Measurements from ENCODE around the gene AQP5.

Gene AQP5

DNA sequence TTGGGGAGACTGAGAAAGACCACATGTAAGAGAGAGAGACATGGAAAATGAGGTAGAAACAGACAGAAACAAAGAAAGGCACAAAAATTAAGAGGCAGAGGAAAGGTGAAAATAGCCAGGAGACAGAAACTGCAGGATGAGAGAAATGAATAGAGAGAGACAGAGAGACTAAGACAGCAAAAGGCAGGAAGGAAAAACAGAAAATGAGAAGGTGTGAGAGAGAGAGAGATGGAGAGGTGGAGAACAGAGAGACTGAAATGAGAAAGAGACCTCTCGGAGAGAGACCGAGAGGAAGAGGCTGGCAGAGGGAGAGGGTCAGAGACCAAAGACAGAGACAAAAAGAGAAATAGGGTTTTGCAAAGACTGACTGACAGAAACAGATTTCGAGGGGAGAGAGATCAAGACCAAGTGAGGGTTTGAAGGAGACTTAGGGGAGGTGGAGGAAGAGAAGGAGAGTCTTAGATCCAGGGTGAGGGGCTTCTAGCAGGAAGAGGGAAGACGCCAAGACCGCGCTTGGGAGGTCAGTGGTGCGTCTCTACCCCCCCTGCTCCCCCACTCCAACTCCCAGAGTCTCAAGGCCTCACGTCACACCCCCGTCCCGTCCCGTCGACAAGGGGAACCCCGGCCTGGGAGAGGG lies 1.1 kb upstream of the AQP5 start:
- intact Hi-C loops (cut with DNase I): no loop called here
- DNase-seq: no peak

DNA sequence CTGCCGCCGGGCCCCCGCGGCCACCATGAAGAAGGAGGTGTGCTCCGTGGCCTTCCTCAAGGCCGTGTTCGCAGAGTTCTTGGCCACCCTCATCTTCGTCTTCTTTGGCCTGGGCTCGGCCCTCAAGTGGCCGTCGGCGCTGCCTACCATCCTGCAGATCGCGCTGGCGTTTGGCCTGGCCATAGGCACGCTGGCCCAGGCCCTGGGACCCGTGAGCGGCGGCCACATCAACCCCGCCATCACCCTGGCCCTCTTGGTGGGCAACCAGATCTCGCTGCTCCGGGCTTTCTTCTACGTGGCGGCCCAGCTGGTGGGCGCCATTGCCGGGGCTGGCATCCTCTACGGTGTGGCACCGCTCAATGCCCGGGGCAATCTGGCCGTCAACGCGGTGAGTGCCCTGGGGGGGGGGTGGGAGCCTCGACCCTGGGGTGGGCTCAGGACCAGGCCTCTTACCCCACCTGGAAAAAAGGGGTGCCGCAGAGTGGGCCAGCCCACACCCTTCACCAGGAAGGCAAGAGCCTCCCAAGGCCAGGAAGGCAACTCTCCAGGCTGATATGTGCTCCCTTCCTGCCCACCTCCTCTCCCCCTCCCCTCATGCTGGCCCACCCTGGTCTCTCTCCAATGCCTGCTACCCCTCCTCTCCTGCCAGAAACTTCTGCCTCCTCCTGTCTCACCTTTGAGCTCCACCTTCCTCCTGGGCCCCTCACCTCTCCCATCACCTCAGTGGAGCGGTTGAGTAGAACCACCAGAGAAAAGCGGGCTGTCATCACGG lies 507 bp downstream of the AQP5 start:
- intact Hi-C loops (cut with DNase I): no loop called here
- DNase-seq: peak in 1 of 10 donors; percentile 78

DNA sequence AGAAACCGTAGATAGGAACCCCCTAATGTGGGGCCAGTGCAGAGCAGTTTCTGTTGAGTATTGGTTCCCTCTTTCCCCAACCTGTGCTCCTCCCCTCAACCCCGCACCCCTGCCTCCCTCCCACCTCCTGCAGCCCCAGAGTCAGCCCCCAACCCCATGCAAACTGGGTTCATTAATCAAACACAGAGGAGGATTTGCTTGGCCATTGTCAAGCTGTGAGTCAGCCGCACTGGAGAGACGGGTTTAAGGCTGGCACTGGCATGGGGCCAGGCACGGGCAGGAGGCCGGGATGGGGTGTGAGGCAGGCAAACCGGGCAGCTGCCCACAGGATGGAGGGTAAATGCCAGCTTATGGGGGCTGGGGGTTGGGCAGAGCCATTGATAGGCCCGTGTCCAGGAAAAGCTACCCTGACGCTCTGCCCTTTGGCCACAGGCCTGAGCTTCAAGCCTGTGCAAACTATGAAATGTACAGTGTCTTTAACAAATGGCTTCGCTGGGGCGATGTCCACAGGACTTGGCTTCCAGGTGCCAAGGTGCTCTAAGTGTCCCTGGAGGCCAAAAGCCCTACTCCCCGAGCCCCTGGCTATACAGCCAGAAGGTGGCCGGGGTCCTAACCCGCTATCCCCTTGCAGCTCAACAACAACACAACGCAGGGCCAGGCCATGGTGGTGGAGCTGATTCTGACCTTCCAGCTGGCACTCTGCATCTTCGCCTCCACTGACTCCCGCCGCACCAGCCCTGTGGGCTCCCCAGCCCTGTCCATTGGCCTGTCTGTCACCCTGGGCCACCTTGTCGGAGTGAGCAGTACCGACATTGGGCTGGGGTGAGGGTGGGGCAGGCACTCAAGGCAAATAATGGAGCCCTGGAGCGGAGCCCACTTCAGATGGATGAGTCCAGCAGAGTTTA lies 1.4 kb downstream of the AQP5 start:
- intact Hi-C loops (cut with DNase I): no loop called here
- peak in 7 of 10 donors; percentile 28 to 93 (median 71) for DNase-seq

DNA sequence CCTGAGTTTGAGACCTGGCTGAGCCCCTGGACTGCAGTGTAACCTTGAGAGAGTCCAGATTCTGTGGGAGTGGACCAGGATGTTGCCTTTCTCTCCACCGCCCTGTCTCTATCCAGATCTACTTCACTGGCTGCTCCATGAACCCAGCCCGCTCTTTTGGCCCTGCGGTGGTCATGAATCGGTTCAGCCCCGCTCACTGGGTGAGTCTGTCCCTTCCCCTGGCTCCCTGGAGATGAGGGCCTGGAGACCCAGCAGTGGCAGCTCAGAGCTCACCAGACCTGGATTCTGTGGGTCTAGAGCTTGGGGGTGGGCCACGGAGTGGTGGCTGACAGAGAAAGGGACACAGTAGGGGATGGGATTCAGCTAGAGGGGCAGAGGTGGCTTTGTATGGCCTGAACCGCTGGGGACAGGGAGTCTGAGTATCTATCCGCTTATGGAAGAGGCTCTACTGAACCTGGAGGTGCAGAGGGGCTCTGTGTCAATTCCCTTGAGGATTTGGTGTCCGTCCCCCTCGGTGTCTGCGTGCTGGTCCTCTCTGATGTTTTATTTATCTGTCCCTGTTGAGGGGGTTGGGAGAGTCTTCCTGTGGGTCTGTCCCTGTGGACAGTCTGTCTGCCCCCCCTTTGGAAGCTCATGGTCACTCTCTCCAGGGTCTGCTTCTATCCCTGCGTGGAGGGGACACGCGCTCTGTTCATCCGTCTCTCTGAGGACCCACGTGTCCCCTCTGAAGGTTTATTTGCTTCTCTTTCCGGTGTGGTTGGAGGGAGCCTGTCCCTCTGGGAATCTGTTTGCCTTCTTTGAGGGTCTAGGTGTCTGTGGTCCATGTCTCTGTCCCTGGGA lies 2.5 kb downstream of the AQP5 start:
- DNase-seq: peak in 2 of 10 donors; percentile 20 to 53
- intact Hi-C loops (cut with DNase I): no loop called here

DNA sequence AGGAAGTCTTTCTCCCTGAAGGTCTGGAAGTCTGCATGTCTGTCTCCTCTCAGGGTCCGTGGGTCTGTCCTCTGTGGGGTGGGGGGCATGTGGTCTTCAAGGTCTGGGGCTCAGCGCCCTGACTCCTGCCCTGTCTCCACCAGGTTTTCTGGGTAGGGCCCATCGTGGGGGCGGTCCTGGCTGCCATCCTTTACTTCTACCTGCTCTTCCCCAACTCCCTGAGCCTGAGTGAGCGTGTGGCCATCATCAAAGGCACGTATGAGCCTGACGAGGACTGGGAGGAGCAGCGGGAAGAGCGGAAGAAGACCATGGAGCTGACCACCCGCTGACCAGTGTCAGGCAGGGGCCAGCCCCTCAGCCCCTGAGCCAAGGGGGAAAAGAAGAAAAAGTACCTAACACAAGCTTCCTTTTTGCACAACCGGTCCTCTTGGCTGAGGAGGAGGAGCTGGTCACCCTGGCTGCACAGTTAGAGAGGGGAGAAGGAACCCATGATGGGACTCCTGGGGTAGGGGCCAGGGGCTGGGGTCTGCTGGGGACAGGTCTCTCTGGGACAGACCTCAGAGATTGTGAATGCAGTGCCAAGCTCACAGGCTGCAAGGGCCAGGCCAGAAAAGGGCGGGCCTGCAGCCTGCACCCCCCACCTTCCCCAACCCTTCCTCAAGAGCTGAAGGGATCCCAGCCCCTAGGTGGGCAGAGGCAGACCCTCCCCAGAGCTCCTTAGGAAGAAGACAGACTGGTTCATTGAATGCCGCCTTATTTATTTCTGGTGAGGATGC lies 3.4 kb downstream of the AQP5 start:
- intact Hi-C loops (cut with DNase I): loop anchor here (5.0 kb wide), 1 partner anchor 98 kb away; no protein-coding TSS in a partner anchor
- DNase-seq: peak in 2 of 10 donors; percentile 14 to 67

DNA sequence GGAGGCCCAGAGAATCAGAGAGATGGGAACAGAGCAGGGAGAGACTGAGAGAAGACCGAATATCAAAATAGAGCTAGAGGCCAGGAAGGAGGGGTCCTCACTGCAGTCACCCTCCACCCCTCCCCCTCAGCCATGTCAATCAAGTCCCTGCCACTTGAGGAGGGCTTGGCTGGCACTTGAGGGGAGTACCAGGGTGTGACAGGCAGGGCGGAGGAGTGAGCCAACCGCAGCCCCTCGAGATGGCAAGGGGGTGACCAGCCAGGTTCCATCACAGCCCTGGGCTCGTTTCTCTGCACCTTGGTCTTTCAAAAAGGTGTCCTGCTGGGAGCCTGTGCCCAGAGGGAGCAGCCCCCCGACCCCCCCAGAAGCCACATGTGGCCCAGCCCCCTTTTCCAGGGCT lies 4.2 kb downstream of the AQP5 start:
- peak in 1 of 10 donors; percentile 53 for DNase-seq
- intact Hi-C loops (cut with DNase I): loop anchor here (5.0 kb wide), 1 partner anchor 99 kb away; no protein-coding TSS in a partner anchor

DNA sequence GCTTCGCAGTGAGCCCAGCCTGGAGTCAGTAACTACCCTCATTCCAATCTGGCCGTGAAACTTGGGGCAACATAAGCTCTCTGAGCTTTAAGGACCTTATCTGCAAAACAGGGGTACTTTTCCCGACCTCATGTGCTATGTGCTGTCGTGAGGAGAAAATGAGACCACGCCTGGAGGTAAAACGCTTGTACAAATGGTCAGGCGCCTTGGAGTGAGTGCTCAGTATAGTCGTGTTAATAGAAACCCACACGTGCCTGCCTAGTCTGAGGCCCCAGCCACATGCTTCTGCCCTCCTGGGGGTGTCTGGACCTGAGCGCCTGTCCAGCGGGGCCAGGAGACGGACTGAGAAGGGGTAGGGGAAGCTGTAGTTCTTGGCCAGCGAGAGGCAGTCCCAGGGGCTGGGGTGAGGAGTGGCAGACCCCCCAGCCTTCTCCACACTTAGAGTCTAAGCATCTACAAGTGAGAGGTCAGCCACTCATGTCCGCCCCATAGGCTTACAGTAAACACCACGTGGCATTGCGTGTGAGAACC lies 4.9 kb downstream of the AQP5 start:
- DNase-seq: peak in 1 of 10 donors; percentile 82
- intact Hi-C loops (cut with DNase I): loop anchor here (1.0 to 5.0 kb wide), 4 partner anchors 90 to 209 kb away; no protein-coding TSS in a partner anchor

DNA sequence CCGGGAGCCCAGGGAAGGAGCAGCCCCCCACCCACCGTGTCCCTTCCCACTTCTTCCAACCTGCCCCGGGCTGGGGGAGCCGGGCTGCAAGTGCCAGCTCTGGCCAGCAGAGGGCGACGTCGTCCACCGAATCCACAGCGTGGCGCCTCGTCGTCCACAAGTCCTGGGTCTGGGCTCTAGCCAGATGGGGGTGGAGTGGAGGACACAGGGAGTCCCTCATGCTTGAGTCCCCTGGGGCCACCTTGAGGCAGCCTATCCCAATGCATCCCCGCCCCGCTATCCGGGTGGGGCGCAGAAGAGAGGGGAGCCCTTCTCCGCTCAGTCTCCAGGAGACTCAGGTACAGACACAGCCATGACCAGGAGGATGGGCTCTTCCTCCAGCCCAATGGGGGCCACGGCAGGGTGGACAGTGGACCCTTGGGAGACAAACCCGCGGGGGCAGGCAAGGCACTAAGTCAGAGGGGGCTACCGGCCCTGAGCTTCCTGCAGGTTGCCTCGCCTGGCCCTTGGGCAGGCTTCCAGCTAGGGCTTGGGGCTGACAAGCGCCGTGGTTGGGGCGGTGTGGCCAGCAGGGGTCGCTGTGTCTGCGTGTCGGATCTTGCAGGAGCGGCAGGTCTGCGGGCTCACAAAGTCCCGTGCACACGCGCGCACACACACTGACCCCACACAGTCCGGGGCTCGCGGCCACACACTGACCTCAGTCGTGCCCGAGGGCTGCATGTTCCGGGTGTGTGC lies 5.5 kb downstream of the AQP5 start:
- intact Hi-C loops (cut with DNase I): loop anchor here (1.0 to 5.0 kb wide), 4 partner anchors 89 to 208 kb away; no protein-coding TSS in a partner anchor
- peak; percentile 84 to 99 (median 96) for DNase-seq

DNA sequence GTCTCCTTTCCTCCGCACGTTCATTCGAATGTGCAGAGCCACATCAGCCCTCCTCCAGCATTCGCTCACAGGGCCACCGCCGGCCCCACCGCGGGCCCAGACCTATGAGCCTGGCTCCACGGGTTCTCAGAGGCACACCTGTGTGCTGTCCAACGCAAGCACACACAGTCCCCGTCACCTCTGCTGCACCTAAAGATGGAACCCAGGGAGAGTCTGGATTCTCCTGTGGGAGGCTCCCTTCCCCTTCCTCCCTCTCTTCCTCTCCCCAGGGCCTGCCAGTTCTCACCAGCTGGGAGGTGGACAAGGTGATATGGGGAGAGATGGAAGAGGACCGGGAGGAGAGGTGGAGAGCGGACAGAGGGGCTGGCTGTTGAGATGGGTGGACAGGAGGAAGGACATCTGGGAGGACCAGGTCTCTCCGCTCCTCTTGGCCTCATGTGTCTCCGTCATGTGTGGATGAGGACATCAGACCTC lies 6.1 kb downstream of the AQP5 start:
- no peak for DNase-seq
- intact Hi-C loops (cut with DNase I): loop anchor here (1.0 to 5.0 kb wide), 4 partner anchors 88 to 207 kb away; no protein-coding TSS in a partner anchor

DNA sequence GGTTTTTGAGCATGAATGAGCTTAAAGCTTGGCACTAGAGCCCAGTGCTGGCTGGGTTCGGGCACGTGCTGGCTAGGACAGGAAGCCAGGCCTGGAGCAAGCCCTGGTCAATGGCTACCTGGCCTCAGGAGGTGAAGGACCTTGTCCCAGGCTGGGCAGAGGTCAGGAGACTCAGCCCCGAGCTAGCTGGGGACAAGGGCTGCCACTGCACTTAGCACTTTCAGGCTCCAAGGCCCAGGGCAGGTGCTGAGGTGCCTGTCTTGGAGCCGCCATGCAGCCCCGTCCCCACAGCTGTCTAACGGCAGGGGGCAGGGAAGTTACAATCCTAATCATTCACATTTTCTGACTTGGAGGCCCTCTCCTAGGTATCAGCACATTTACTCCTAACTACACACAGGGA lies 6.8 kb downstream of the AQP5 start:
- DNase-seq: peak in 1 of 10 donors; percentile 62
- intact Hi-C loops (cut with DNase I): loop anchor here (5.0 kb wide), 1 partner anchor 101 kb away; no protein-coding TSS in a partner anchor

DNA sequence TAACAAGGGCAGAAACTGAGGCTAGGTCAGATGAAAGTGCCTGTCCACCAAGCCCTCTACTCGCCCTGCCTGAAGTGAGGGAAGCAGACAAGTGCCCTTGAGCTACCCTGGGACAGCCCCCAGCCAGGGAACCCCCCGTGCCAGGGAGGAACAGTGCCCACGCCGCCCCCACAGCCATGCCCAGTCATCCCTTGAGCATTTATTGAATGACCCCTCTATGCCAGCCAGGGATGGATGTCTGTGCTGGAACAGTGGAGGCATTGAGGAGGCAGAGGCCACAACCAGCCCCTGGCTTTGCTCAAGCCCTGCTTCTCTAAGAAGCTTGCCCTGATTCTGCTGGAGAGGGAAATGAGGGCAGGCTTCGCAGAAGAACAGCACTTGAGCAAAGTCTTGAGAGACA lies 7.4 kb downstream of the AQP5 start:
- DNase-seq: peak in 7 of 10 donors; percentile 24 to 92 (median 52)
- intact Hi-C loops (cut with DNase I): loop anchor here (5.0 kb wide), 1 partner anchor 102 kb away; no protein-coding TSS in a partner anchor

DNA sequence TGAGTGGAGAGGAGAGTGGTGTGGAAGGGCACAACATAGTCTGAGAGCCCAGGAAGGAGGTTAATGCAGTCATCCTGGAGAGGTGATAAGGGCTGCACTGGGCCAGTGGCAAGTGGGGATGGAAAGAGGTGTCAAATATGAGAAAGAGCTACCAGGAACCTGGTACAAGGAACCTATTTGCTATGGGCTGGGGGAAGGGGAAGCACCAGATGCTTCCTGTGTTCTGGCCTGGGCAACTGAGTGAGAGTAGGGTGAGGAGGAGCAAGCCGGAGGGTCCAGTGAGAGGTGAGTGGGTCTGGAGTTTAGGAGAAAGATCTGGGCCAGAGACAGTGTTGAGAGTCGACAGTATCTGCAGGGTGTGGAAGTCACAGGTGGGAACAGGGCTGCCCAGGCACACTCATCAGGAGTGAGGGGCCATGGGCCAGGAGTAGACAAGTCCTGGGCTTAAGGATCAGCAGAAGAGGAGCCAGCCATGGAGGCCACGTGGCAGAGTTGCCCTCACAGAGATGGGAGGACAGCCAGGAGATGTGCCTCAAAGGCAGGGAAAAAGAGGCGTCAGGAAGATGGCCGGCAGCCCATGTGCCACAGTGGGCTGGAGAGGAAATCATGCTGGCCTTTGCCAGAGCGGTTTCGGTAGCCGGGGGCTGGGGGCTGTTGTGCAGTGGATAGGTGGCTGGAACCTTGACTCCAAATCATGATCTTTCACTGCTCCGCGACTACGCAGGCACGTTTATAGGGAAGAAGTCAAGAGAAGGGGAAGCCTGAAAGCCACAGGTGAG lies 8.2 kb downstream of the AQP5 start:
- peak in 1 of 10 donors; percentile 82 for DNase-seq
- intact Hi-C loops (cut with DNase I): loop anchor here (5.0 kb wide), 2 partner anchors 47 to 103 kb away; no protein-coding TSS in a partner anchor

DNA sequence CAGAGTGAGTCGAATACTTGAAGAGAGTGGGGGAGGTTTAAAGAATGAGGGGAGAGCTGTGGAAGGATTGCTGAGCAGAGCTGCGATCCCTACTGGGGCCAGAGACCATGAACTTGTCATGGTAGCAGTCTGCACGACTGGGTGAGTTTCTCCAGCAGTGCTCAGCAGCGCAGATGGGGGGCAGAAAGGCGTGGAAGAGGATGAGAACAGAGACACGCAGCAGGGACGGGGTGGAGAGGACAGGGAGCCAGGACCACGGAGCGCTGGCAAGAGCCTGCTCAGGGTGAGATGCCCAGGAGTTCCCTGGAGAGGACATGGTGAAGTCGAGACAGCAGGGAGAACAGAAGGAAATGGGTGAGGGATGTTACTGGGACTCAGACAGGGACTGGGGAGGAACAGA lies 9.0 kb downstream of the AQP5 start:
- intact Hi-C loops (cut with DNase I): loop anchor here (5.0 kb wide), 1 partner anchor 47 kb away; no protein-coding TSS in a partner anchor
- DNase-seq: peak in 1 of 10 donors; percentile 67

DNA sequence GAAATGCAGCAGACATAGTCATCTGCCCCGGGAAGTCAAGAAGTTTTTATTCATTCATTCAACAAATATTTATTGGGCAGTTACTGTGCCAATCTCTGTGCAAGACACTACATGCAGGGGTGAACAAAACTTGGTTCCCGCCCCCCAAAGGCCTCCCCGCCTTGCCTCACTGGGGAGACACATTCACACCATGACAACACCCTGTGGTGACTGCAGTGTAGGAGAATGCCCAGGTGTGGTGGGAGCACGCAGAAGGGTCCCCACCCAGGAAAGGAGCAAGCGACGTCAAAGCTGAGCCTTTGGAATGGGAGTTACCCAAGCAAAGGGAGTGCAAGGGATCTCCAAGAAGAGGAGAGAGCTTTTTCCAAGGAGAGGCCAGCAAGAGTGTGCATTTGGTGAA lies 9.5 kb downstream of the AQP5 start:
- DNase-seq: peak in 1 of 10 donors; percentile 62
- intact Hi-C loops (cut with DNase I): loop anchor here (5.0 kb wide), 1 partner anchor 46 kb away; no protein-coding TSS in a partner anchor

DNA sequence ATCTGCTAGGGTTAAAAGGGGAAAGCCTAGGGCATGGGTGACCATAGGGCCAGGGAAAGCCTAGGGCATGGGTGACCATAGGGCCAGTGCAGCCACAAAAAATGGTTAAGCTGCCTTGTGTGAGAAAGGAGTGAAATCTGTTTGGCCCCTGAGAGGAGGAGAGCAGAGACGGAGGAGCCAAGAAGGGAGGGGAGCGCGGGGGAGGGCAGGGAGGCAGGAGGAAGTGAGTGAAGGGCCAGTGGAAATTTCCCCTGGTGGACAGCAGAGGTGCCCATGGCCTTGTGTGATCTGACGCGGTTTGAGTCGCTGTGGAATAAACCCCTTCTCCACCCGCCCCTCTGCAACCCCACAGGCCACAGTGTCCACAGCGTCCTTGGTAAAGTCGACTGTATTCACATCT lies 10.5 kb downstream of the AQP5 start:
- intact Hi-C loops (cut with DNase I): loop anchor here (5.0 kb wide), 1 partner anchor 45 kb away; no protein-coding TSS in a partner anchor
- DNase-seq: peak in 1 of 10 donors; percentile 43

DNA sequence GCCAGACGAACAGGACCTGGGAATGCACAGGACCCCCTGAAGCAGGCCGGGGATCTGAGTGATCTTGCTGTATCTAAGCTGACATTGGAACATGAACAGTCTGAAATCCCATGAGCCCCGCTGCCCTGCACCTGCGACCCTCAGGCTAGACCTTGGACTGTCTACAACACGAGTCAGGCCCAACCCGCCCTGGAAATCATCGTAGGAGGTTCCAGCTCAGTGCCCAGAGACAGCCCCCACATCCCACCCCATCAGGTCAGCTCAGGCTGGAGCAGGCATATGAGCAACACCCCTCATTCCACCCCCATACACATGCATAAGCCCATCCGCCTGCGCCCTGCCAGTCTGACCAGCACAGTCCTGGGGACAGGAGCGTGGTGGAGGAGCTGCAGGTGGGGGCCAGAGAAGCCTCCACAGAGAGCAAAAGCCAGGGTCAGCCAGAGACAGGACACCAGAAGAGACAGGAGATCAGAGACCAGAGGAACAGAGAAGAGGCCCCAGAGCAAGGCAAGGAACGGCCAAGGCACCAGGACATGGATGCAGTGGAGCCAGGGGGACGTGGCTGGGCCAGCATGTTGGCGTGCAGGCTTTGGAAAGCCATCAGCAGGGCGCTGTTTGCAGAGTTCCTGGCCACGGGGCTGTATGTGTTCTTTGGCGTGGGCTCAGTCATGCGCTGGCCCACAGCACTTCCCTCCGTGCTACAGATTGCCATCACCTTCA lies 11.1 kb downstream of the AQP5 start, which contains the start of gene AQP6:
Gene AQP6, plus strand, starts transcription at position 307 of the 720 bp plus-strand sequence. Its CDS starts 227 bp downstream, at position 534.
- DNase-seq: peak in 1 of 10 donors; percentile 48
- intact Hi-C loops (cut with DNase I): loop anchor here (5.0 kb wide), 1 partner anchor 44 kb away; no protein-coding TSS in a partner anchor
